ENCODE results near the gene SERPINA5.
"Not testable (repeated sequence)": the region's sequence is repeated elsewhere in the genome, so short reads cannot be mapped to it uniquely, and the experiment has no call there.

SERPINA5 gene

GRCh38 chr14:94598816-94599655, 17.8 kb downstream of the SERPINA5 start:
- DNase-seq (ENCODE audit: low read depth), result peak; percentile 99
- TF ChIP-seq CTCF (conservative IDR thresholded peaks at IDR 0.05; ENCODE audit: control insufficient read depth, insufficient read depth, low read depth, low read length), result peak; percentile 11
- no peak overlapping the region for H3K4me3 ChIP-seq (ENCODE audit: control insufficient read depth, low read depth, low read length)

GRCh38 chr14:94599656-94600004, 18.4 kb downstream of the SERPINA5 start:
- DNase-seq (ENCODE audit: low read depth), result no peak
- H3K4me3 ChIP-seq (ENCODE audit: control insufficient read depth, low read depth, low read length), result no peak overlapping the region
- no peak for TF ChIP-seq CTCF (conservative IDR thresholded peaks at IDR 0.05; ENCODE audit: control insufficient read depth, insufficient read depth, low read depth, low read length)

GRCh38 chr14:94600148-94600545, 18.9 kb downstream of the SERPINA5 start:
- DNase-seq (ENCODE audit: low read depth), result no peak
- no peak for TF ChIP-seq CTCF (conservative IDR thresholded peaks at IDR 0.05; ENCODE audit: control insufficient read depth, insufficient read depth, low read depth, low read length)
- no peak overlapping the region for H3K4me3 ChIP-seq (ENCODE audit: control insufficient read depth, low read depth, low read length)

- no peak overlapping the region for H3K4me3 ChIP-seq (ENCODE audit: control insufficient read depth, low read depth, low read length)
- DNase-seq (ENCODE audit: low read depth), result peak; percentile 97
- TF ChIP-seq CTCF (conservative IDR thresholded peaks at IDR 0.05; ENCODE audit: control insufficient read depth, insufficient read depth, low read depth, low read length), result no peak
Measured at GRCh38 chr14:94601884-94602391, 20.7 kb downstream of the SERPINA5 start.

GRCh38 chr14:94602722-94603121, 21.5 kb downstream of the SERPINA5 start:
- no peak for TF ChIP-seq CTCF (conservative IDR thresholded peaks at IDR 0.05; ENCODE audit: control insufficient read depth, insufficient read depth, low read depth, low read length)
- no peak overlapping the region for H3K4me3 ChIP-seq (ENCODE audit: control insufficient read depth, low read depth, low read length)
- no peak for DNase-seq (ENCODE audit: low read depth)

GRCh38 chr14:94605361-94605760, 24.1 kb downstream of the SERPINA5 start:
- H3K4me3 ChIP-seq (ENCODE audit: control insufficient read depth, low read depth, low read length), result no peak overlapping the region
- no peak for TF ChIP-seq CTCF (conservative IDR thresholded peaks at IDR 0.05; ENCODE audit: control insufficient read depth, insufficient read depth, low read depth, low read length)
- DNase-seq (ENCODE audit: low read depth), result no peak

- DNase-seq (ENCODE audit: low read depth); H3K4me3 ChIP-seq (ENCODE audit: control insufficient read depth, low read depth, low read length): not testable (repeated sequence)
Measured at GRCh38 chr14:94608966-94609365, 27.7 kb downstream of the SERPINA5 start.
